Measurements from ENCODE around the gene KCNH1. TPM values are rescaled to one million over a fixed set of nuclear protein-coding genes. Genes with fewer than 3 reads are reported as not detected.

Gene KCNH1
- total RNA-seq, 1 experiment from 2014 or later: not detected

- no peaks in the 10 kb centered on the region for H3K4me1 Mint-ChIP-seq (ENCODE audit: low read depth, unreplicated experiment)
- POLR2A ChIA-PET: no interaction called here
- H3K9me3 Mint-ChIP-seq (ENCODE audit: unreplicated experiment): no peaks in the 10 kb centered on the region
- no peak overlapping the region for H3K4me3 Mint-ChIP-seq (ENCODE audit: unreplicated experiment)
- Histone ChIP-seq H3K4me1 (no peaks in the 10 kb centered on the region), H3K27me3 (replicated peaks; ENCODE audit: control insufficient read depth, insufficient read depth, low read length) (no peaks in the 10 kb centered on the region; the same call in 1 of the 2 replicates), H3K4me3 (ENCODE audit: low read depth, low read length) (no peak overlapping the region), H3K36me3 (ENCODE audit: control insufficient read depth, insufficient read depth, low read length) (no peaks in the 10 kb centered on the region), H3K9me3 (no peaks in the 10 kb centered on the region)
- CTCF ChIA-PET: no interaction called here
- H3K27me3 Mint-ChIP-seq (ENCODE audit: insufficient read depth, unreplicated experiment): peaks cover 10% of the 10 kb centered on the region
- TF ChIP-seq, protein P1, sequence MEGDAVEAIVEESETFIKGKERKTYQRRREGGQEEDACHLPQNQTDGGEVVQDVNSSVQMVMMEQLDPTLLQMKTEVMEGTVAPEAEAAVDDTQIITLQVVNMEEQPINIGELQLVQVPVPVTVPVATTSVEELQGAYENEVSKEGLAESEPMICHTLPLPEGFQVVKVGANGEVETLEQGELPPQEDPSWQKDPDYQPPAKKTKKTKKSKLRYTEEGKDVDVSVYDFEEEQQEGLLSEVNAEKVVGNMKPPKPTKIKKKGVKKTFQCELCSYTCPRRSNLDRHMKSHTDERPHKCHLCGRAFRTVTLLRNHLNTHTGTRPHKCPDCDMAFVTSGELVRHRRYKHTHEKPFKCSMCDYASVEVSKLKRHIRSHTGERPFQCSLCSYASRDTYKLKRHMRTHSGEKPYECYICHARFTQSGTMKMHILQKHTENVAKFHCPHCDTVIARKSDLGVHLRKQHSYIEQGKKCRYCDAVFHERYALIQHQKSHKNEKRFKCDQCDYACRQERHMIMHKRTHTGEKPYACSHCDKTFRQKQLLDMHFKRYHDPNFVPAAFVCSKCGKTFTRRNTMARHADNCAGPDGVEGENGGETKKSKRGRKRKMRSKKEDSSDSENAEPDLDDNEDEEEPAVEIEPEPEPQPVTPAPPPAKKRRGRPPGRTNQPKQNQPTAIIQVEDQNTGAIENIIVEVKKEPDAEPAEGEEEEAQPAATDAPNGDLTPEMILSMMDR (IDR thresholded peaks at IDR 0.05; ENCODE audit: insufficient read depth in 1 of 2, low read depth in 1 of 2, low read length in 1 of 2, severe bottlenecking in 1 of 2, unreplicated experiment in 1 of 2): no peak
- intact Hi-C loops (cut with micrococcal nuclease; ENCODE audit: unreplicated experiment): no loop called here
- H3K27ac Mint-ChIP-seq (ENCODE audit: unreplicated experiment): no peak overlapping the region
- no peaks in the 10 kb centered on the region for H3K36me3 Mint-ChIP-seq (ENCODE audit: insufficient read depth, unreplicated experiment)
- BruUV-seq (replicated peaks): no TSS peak
- no peak for DNase-seq
Measured at GRCh38 chr1:210922666-210923065, 211.3 kb downstream of the KCNH1 start.

DNA sequence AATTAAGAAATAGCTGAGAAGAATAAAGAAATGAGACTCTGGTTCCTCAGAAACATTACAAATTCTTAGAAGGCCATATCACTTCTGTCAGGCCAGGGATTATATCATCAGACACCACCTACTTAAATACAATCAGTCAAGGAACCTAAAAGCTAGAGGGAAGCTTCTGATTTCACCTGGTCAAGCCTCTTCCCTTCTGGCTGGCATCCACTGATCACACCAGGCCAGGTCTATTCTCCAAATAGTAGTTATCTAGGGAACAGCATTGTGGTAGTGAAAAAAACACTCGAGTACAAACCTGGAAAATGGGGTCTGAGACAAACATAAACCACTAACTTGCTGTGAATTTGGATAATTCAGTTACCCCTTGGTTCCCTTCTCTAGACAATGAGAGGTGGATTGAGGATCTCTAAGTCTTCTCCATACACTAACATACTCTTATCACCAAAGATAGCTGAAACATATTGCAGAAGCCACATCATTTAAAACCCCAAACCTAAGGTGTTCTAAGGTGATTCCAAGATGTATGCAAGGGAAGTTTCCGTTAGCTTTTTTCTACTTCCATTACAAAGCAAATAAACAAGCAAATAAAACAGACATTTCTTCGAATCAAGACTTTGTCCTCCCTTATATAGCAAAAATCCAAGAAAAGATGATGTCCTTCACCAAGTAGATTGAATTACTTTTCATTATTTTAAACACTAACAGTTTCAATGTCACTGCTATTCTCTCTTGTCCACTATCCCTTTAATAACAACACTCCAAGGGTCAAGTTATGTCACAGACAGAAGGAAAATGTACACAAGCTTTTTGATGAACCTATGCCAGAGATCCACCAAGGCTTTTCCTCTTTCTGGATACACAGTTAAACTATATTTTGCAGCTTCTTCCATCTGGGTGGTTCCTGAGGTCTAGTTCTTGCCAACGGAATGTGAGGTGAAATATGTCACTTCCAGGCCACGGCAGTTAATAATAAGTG, 212.9 kb downstream of the KCNH1 start:
- ChIA-PET POLR2A (no interaction called here), CTCF (no interaction called here)
- H3K27me3 ChIP-seq (replicated peaks; ENCODE audit: control insufficient read depth, insufficient read depth, low read length): no peaks in the 10 kb centered on the region; the same call in 1 of the 2 replicates
- no peak for DNase-seq
- no peaks in the 10 kb centered on the region for H3K9me3 Mint-ChIP-seq (ENCODE audit: unreplicated experiment)
- peaks cover 12% of the 10 kb centered on the region for H3K27me3 Mint-ChIP-seq (ENCODE audit: insufficient read depth, unreplicated experiment)
- intact Hi-C loops (cut with micrococcal nuclease; ENCODE audit: unreplicated experiment): no loop called here
- no peaks in the 10 kb centered on the region for H3K36me3 ChIP-seq (ENCODE audit: control insufficient read depth, insufficient read depth, low read length)
- H3K36me3 Mint-ChIP-seq (ENCODE audit: insufficient read depth, unreplicated experiment): no peaks in the 10 kb centered on the region
- no peaks in the 10 kb centered on the region for H3K4me1 ChIP-seq
- BruUV-seq (replicated peaks): no TSS peak
- H3K4me3 Mint-ChIP-seq (ENCODE audit: unreplicated experiment): no peak overlapping the region
- TF ChIP-seq, protein P1 (IDR thresholded peaks at IDR 0.05; ENCODE audit: insufficient read depth in 1 of 2, low read depth in 1 of 2, low read length in 1 of 2, severe bottlenecking in 1 of 2, unreplicated experiment in 1 of 2): no peak
- H3K4me1 Mint-ChIP-seq (ENCODE audit: low read depth, unreplicated experiment): no peaks in the 10 kb centered on the region
- no peak overlapping the region for H3K4me3 ChIP-seq (ENCODE audit: low read depth, low read length)
- no peaks in the 10 kb centered on the region for H3K9me3 ChIP-seq
- H3K27ac Mint-ChIP-seq (ENCODE audit: unreplicated experiment): no peak overlapping the region

DNA sequence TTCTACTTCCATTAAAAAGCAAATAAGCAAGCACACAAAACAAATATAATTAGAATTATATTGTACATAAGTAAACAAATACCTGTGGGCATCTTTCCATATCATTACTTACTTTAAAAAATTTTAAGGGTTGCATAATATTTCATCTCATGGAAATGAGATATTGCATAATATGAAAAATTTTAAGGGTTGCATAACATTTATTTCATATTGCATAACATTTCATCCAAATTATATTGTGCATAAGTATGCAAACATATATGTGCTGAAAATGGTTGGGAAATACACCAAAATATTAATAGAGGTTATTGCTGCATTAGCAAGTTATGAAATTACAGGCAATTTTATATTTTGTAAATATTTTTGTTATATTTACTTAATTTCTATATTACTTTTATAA, 213.7 kb downstream of the KCNH1 start:
- Histone ChIP-seq H3K4me1 (no peaks in the 10 kb centered on the region), H3K9me3 (no peaks in the 10 kb centered on the region), H3K4me3 (ENCODE audit: low read depth, low read length) (no peak overlapping the region), H3K27me3 (replicated peaks; ENCODE audit: control insufficient read depth, insufficient read depth, low read length) (no peaks in the 10 kb centered on the region; the same call in 1 of the 2 replicates), H3K36me3 (ENCODE audit: control insufficient read depth, insufficient read depth, low read length) (no peaks in the 10 kb centered on the region)
- BruUV-seq (replicated peaks): no TSS peak
- Mint-ChIP-seq H3K36me3 (ENCODE audit: insufficient read depth, unreplicated experiment) (no peaks in the 10 kb centered on the region), H3K4me3 (ENCODE audit: unreplicated experiment) (no peak overlapping the region), H3K9me3 (ENCODE audit: unreplicated experiment) (no peaks in the 10 kb centered on the region), H3K27me3 (ENCODE audit: insufficient read depth, unreplicated experiment) (peaks cover 15% of the 10 kb centered on the region), H3K4me1 (ENCODE audit: low read depth, unreplicated experiment) (no peaks in the 10 kb centered on the region), H3K27ac (ENCODE audit: unreplicated experiment) (no peak overlapping the region)
- intact Hi-C loops (cut with micrococcal nuclease; ENCODE audit: unreplicated experiment): no loop called here
- ChIA-PET CTCF (no interaction called here), POLR2A (no interaction called here)
- TF ChIP-seq, protein P1 (IDR thresholded peaks at IDR 0.05; ENCODE audit: insufficient read depth in 1 of 2, low read depth in 1 of 2, low read length in 1 of 2, severe bottlenecking in 1 of 2, unreplicated experiment in 1 of 2): no peak
- no peak for DNase-seq
